PC-3 (cell line): ENCODE results near the gene CNPY4.

ENCODE experiments used
- EZH2 ChIP-seq: fragments of 300-600 bp; sonication (generic); IDR thresholded peaks from one replicate; pipeline ENCODE4 v1.6.1; 2017; ENCODE audit warnings: antibody characterized with exemption, mild to moderate bottlenecking, low read length; ENCODE audit not compliant: unreplicated experiment
- EZH2phosphoT487 ChIP-seq: fragments of 300-600 bp; sonication (generic); IDR thresholded peaks from 2 replicates; pipeline ENCODE4 v1.6.1; 2018; ENCODE audit warnings: mild to moderate bottlenecking, antibody characterized with exemption, low read length, borderline replicate concordance
- TF ChIP-seq, protein P1 (sequence below): fragments of 300-600 bp; sonication (generic); conservative IDR thresholded peaks from 2 replicates; pipeline ENCODE4 v1.5.1; 2017; ENCODE audit warnings: antibody characterized with exemption, low read depth, mild to moderate bottlenecking, low read length

DNA sequence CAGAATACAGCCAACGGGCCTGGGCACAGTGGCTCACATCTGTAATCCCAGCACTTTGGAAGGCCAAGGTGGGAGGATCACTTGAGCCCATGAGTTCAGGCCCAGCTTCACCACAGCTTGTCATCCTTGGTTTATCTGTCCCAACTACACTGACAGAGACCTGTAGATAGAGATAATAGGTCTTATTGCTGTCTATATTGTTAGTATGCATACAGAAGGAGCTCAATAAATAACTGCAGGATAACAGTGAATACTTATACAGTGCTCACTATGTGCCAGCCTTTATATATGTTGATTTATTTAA lies 1.3 kb downstream of the CNPY4 start:
- TF ChIP-seq, protein P1, sequence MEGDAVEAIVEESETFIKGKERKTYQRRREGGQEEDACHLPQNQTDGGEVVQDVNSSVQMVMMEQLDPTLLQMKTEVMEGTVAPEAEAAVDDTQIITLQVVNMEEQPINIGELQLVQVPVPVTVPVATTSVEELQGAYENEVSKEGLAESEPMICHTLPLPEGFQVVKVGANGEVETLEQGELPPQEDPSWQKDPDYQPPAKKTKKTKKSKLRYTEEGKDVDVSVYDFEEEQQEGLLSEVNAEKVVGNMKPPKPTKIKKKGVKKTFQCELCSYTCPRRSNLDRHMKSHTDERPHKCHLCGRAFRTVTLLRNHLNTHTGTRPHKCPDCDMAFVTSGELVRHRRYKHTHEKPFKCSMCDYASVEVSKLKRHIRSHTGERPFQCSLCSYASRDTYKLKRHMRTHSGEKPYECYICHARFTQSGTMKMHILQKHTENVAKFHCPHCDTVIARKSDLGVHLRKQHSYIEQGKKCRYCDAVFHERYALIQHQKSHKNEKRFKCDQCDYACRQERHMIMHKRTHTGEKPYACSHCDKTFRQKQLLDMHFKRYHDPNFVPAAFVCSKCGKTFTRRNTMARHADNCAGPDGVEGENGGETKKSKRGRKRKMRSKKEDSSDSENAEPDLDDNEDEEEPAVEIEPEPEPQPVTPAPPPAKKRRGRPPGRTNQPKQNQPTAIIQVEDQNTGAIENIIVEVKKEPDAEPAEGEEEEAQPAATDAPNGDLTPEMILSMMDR = no peak
- TF ChIP-seq EZH2 (no peak), EZH2phosphoT487 (no peak)
